HL-60 (cell line): ENCODE results near the gene SHROOM3.

Experiments
- CTCF ChIP-seq: IDR thresholded peaks from one replicate; pipeline ENCODE4 v1.5.1; 2011; ENCODE audit warnings: low read length, control low read depth, inconsistent platforms; ENCODE audit not compliant: insufficient read depth
- GABPA ChIP-seq: IDR thresholded peaks from 2 replicates; pipeline ENCODE4 v1.6.1; 2012; ENCODE audit warnings: low read depth
- POLR2AphosphoS5 ChIP-seq: IDR thresholded peaks from 2 replicates; pipeline ENCODE4 v1.6.1; 2012; ENCODE audit warnings: low read depth
- TF ChIP-seq, protein P1 (sequence below): IDR thresholded peaks from 2 replicates; pipeline ENCODE4 v1.6.1; 2012; ENCODE audit warnings: low read depth; ENCODE audit not compliant: insufficient replicate concordance

DNA sequence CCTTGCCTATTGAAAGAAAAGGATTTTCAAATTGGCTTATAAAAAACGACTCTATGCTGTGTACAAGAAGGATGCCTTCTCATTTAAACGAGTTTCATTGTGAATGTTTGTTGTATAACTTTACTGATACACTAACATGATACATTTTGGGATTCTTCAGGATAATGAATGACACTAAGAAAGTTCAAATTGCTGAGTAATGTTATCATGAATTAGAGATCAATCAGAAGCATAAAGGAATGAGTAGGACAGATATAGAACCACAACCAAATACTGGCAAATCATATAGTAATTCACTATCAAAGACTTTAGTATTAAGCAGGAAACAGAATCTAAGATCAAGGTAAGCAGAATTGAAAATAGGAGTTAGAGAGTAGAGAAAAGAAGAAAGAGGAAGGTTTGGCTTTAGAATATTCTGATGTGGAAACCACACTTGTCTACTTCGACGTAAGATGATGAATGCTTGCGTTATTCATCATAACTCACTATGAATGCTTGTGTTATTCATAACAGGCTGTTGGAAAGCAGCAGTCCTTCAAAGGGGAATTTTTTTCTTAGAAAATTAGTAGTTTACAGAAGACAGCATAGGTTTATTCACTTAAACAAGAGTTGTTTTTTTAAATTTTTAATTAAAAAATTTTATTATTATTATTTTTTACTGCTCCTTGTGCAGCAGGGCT, 27.4 kb upstream of the SHROOM3 start:
- TF ChIP-seq CTCF (no peak), POLR2AphosphoS5 (no peak), GABPA (no peak)
- TF ChIP-seq, protein P1, sequence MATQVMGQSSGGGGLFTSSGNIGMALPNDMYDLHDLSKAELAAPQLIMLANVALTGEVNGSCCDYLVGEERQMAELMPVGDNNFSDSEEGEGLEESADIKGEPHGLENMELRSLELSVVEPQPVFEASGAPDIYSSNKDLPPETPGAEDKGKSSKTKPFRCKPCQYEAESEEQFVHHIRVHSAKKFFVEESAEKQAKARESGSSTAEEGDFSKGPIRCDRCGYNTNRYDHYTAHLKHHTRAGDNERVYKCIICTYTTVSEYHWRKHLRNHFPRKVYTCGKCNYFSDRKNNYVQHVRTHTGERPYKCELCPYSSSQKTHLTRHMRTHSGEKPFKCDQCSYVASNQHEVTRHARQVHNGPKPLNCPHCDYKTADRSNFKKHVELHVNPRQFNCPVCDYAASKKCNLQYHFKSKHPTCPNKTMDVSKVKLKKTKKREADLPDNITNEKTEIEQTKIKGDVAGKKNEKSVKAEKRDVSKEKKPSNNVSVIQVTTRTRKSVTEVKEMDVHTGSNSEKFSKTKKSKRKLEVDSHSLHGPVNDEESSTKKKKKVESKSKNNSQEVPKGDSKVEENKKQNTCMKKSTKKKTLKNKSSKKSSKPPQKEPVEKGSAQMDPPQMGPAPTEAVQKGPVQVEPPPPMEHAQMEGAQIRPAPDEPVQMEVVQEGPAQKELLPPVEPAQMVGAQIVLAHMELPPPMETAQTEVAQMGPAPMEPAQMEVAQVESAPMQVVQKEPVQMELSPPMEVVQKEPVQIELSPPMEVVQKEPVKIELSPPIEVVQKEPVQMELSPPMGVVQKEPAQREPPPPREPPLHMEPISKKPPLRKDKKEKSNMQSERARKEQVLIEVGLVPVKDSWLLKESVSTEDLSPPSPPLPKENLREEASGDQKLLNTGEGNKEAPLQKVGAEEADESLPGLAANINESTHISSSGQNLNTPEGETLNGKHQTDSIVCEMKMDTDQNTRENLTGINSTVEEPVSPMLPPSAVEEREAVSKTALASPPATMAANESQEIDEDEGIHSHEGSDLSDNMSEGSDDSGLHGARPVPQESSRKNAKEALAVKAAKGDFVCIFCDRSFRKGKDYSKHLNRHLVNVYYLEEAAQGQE: no peak
